Islet of Langerhans (tissue), 1 donor: ENCODE measurements around the gene TMEM126B.
"Not testable (repeated sequence)": the region's sequence is repeated elsewhere in the genome, so short reads cannot be mapped to it uniquely, and the experiment has no call there.

Source experiments
- FAIRE-seq: peaks from one replicate; lab custom pipeline; 2011; peaks lifted over from hg19 to GRCh38; lab: Jason Lieb, UNC

TMEM126B gene

GRCh38 chr11:85627998-85628770, at the start of gene TMEM126B:
TSS of gene TMEM126B (plus strand) at chr11:85628593. CDS start at chr11:85628608, 15 bp downstream.
- no peak for FAIRE-seq

- no peak for FAIRE-seq
Measured at GRCh38 chr11:85582111-85582510, 46.3 kb upstream of the TMEM126B start.

DNA sequence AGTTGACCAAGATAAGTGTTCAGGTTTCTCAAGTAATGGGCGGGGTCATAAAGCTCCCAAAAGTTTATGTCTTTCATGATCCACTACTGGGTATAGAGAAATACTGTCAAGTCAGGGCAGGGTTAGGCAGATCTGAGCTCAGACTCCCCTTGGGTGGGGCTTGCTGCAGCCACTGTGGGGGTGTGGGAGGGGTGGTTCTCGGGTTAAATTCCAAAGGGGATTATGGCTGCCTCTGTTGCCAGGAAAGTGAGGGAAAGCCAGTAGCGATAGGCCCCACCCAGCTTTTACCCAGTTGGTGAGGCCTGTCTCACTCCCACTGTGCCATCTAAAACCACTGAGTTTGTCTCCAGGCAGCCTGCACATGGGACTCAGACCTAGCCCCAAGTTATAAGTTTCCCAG, 39.0 kb upstream of the TMEM126B start:
- FAIRE-seq: no peak

DNA sequence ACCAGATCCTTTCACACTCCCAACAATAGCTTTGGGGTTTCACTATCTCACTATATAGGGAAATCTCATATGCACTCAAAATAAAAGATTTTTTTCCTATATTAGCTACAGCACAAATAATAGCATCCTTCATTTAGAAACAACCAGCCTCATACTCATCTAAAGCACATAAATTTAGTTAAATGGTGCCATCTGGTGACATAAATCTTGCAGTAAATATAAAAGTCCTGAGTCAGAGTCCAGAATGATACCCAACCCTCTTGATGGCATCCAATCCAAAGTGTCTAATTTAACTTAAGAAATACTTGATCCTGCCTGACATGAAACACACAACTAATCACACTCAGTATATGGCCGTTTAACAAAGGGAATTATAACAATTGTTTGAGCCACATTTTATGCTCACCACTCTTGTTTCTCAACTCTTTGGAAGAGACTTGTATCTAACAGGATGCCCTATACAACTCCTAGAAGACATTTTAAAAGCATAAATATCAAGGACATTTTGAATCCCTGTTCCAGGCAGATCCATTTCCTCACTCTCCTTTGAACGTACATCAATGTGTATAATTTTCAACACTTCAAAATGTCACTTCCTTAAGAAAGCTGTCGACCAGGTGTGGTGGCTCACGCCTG, 37.4 kb upstream of the TMEM126B start:
- peak; percentile 98 for FAIRE-seq

- peak; percentile 100 for FAIRE-seq
Measured at GRCh38 chr11:85595285-85595884, 33.0 kb upstream of the TMEM126B start.

- no peak for FAIRE-seq
Measured at GRCh38 chr11:85596886-85597285, 31.5 kb upstream of the TMEM126B start.

GRCh38 chr11:85599083-85599482, 29.3 kb upstream of the TMEM126B start:
- FAIRE-seq: no peak

DNA sequence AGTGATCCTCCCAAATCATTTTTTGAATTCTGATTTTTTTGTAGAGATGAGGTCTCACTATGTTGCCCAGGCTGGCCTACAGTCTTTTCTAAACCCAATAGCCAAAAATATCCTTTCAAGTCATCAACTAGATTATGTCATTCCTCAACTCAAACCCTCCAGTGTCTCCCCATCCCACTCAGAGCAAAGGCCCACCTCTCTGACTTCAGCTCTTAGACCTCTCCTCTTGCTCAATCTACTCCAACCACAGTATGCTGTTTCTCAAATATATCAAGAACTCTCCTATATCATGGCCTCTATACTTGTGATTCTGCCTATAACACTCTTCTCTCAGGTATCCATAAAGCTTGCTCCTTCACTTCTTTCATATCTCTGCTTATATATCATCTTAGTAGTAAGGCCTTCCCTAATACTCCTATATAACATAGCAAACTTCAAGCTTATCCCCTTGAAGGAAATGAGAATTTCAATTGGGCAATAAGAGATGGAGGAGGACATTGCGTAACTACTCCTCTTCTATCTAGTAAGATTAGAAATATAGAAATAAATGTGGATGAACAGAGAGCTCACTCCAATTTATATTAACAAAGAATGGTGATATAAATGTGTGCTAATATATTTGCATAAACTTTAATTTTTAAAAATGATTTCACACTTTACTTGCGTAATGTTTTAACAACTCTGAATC, 25.7 kb upstream of the TMEM126B start:
- no peak for FAIRE-seq

GRCh38 chr11:85603220-85603619, 25.2 kb upstream of the TMEM126B start:
- FAIRE-seq: no peak

- FAIRE-seq: not testable (repeated sequence)
Measured at GRCh38 chr11:85606237-85606636, 22.2 kb upstream of the TMEM126B start.

- FAIRE-seq: not testable (repeated sequence)
Measured at GRCh38 chr11:85608621-85609020, 19.8 kb upstream of the TMEM126B start.

- not testable (repeated sequence) for FAIRE-seq
Measured at GRCh38 chr11:85609286-85609685, 19.1 kb upstream of the TMEM126B start.

GRCh38 chr11:85611643-85612042, 16.8 kb upstream of the TMEM126B start:
- FAIRE-seq: not testable (repeated sequence)

- FAIRE-seq: no peak
Measured at GRCh38 chr11:85619499-85619898, 8.9 kb upstream of the TMEM126B start.

DNA sequence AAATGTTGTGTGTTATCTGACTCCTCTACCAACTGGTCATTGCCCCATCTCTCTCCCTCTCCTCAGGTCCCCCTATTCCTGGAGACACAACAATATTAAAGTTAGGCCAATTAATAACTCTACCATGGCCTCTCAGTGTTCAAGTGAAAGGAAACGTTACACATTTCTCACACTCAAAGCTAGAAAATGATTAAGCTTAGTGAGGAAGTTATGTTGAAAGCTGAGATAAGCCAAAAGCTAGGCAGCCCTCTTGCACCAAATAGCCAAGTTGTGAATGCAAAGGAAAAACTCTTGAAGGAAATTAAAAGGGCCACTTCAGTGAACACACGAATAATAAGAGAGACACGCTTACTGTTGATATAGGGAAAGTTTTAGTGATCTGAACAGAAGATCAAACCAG, 8.1 kb upstream of the TMEM126B start:
- no peak for FAIRE-seq

GRCh38 chr11:85626496-85626895, 1.9 kb upstream of the TMEM126B start:
- no peak for FAIRE-seq

- no peak for FAIRE-seq
Measured at GRCh38 chr11:85627332-85627997, 928 bp upstream of the TMEM126B start, which contains the start of gene DLG2. TSS of gene DLG2 (minus strand) at chr11:85627344.

- peak; percentile 91 for FAIRE-seq
Measured at GRCh38 chr11:85628771-85629341, 463 bp downstream of the TMEM126B start.

DNA sequence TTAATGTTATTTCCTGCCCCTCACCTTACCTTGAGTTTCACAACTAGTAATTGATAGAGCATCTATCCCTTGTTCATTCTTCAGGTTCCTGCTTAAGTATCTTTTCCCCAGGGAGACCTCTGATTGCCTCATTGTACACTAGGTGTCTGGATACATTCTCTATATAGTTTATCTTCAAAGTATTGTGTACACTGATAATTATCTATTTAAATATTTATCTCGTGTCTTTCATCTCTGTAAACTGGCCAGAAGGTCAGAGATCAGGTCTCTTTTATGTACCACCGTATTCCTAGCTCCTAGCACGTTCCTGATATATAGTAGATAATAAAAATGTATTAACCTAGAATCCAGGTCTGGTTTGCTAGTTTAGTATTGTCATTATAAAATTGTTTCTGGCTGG, 6.4 kb downstream of the TMEM126B start:
- no peak for FAIRE-seq

- FAIRE-seq: no peak
Measured at GRCh38 chr11:85643191-85643614, 14.8 kb downstream of the TMEM126B start.

GRCh38 chr11:85647078-85647477, 18.7 kb downstream of the TMEM126B start:
- peak; percentile 49 for FAIRE-seq
